Upper lobe of left lung (tissue), 4 donors: ENCODE measurements around the gene OPCML.

Experiments
- CTCF ChIP-seq, 6 experiments: fragments of 450-650 bp in 4 of 6; fragments of 200-600 bp in 2 of 6; sonication (generic) in 2 of 6; IDR thresholded peaks; one replicate each; pipeline ENCODE4 v1.5.1; 2016 to 2019; ENCODE audit warnings: antibody characterized with exemption in 6 of 6
- EP300 ChIP-seq, 4 donors: sonication (generic); formaldehyde crosslinking; IDR thresholded peaks; one replicate each; pipeline ENCODE4 v1.5.1; 2017; ENCODE audit warnings: antibody characterized with exemption in 4 of 4, control low read depth in 2 of 4
- POLR2A ChIP-seq, 4 donors: fragments of 450-650 bp; IDR thresholded peaks; one replicate each; pipeline ENCODE4 v1.5.1; 2016 to 2017; ENCODE audit warnings: antibody characterized with exemption in 4 of 4, mild to moderate bottlenecking in 2 of 4
- POLR2AphosphoS5 ChIP-seq, 2 donors: sonication (generic); formaldehyde crosslinking; IDR thresholded peaks; one replicate each; pipeline ENCODE4 v1.5.1; 2017; ENCODE audit warnings: antibody characterized with exemption in 2 of 2

- TF ChIP-seq POLR2A (IDR thresholded peaks at IDR 0.05) (no peak), POLR2AphosphoS5 (IDR thresholded peaks at IDR 0.05) (no peak), CTCF (IDR thresholded peaks at IDR 0.05) (no peak), EP300 (IDR thresholded peaks at IDR 0.05) (no peak)
These were observed 2.3 kb downstream of the OPCML start for GRCh38 chr11:133529807-133530500.
